ENCODE measurements around the gene CEP128.

CEP128 gene

DNA sequence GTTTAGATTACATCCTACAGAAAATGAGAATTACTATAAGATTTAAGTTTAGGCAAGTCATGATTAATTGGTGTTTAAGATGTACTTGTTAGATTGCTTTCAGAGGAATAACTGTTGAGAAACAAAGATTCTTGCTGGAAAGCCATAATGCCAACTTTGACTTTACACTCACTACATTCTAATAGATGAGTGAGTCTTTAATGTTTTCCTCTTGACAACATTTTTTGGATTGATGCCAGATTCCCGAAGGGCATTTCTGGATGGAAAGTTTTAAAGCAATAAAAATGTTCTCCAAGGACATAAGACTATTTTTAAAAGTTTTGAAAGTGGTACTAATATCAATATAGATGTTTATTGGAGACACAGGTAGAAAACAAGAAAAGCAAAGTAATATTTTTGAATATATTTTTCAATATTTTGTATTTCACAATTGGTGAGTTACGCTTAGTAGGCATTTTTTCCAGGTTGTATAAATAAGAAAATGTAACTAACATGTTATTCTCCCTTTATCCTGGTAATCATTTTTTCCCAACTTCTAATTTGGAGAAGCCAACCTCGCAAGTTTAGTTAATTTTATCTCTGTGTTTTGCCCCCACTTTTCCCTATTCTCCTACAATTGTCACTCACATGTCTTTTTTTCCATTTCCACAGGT, 307.3 kb downstream of the CEP128 start:
- DNase-seq (ENCODE audit: low spot score): no peak
- in situ Hi-C loops (cut with MboI; ENCODE audit: low sequenced_read_pairs, unreplicated experiment): no loop called here
- TF ChIP-seq, protein P1, sequence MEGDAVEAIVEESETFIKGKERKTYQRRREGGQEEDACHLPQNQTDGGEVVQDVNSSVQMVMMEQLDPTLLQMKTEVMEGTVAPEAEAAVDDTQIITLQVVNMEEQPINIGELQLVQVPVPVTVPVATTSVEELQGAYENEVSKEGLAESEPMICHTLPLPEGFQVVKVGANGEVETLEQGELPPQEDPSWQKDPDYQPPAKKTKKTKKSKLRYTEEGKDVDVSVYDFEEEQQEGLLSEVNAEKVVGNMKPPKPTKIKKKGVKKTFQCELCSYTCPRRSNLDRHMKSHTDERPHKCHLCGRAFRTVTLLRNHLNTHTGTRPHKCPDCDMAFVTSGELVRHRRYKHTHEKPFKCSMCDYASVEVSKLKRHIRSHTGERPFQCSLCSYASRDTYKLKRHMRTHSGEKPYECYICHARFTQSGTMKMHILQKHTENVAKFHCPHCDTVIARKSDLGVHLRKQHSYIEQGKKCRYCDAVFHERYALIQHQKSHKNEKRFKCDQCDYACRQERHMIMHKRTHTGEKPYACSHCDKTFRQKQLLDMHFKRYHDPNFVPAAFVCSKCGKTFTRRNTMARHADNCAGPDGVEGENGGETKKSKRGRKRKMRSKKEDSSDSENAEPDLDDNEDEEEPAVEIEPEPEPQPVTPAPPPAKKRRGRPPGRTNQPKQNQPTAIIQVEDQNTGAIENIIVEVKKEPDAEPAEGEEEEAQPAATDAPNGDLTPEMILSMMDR (IDR thresholded peaks at IDR 0.05; ENCODE audit: borderline replicate concordance, control extremely low read depth, extremely low read depth, insufficient read depth, missing control alignments): no peak

DNA sequence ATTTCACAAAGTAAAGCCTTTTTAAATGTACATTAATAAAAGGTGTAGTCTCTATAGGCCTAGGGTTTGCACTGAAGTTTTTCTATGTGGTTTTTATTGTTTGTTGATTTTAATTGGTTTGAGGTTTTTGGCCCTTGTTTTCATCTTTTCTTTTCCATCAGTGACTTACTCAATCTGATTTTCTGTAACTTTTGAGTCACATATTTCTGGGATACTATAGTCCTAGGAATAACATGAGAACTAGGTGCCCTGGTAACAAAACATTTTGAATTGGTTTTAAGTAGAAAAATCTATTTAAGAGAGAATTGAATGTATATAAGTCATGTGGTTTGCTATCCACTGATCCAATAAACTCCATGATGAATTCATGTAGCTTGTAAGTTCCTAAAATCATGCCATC, 311.9 kb downstream of the CEP128 start:
- in situ Hi-C loops (cut with MboI; ENCODE audit: low sequenced_read_pairs, unreplicated experiment): no loop called here
- TF ChIP-seq, protein P1 (IDR thresholded peaks at IDR 0.05; ENCODE audit: borderline replicate concordance, control extremely low read depth, extremely low read depth, insufficient read depth, missing control alignments): no peak
- no peak for DNase-seq (ENCODE audit: low spot score)

DNA sequence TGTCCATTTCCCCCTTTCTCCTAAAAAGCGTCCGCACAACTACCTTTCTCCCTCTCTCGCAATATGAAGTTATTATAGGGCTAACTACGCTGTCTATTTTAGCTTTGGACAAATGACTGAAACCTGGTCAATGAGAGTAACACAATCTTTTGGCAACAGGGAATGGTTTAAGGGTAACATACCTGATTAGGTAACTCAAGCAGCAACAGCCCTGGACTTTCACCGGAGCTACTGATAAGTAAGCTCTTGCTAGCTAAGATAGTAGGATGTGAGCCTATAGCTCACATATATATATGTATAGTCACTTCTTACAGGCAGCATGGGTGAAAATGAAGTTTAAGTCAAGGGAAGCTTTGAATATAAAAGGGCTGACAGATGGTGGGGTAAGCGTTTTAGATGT, 313.0 kb downstream of the CEP128 start:
- DNase-seq (ENCODE audit: low spot score): no peak
- in situ Hi-C loops (cut with MboI; ENCODE audit: low sequenced_read_pairs, unreplicated experiment): no loop called here
- TF ChIP-seq, protein P1 (IDR thresholded peaks at IDR 0.05; ENCODE audit: borderline replicate concordance, control extremely low read depth, extremely low read depth, insufficient read depth, missing control alignments): no peak

GRCh38 chr14:80627745-80628144, 313.8 kb downstream of the CEP128 start:
- TF ChIP-seq, protein P1 (IDR thresholded peaks at IDR 0.05; ENCODE audit: borderline replicate concordance, control extremely low read depth, extremely low read depth, insufficient read depth, missing control alignments): no peak
- in situ Hi-C loops (cut with MboI; ENCODE audit: low sequenced_read_pairs, unreplicated experiment): no loop called here

DNA sequence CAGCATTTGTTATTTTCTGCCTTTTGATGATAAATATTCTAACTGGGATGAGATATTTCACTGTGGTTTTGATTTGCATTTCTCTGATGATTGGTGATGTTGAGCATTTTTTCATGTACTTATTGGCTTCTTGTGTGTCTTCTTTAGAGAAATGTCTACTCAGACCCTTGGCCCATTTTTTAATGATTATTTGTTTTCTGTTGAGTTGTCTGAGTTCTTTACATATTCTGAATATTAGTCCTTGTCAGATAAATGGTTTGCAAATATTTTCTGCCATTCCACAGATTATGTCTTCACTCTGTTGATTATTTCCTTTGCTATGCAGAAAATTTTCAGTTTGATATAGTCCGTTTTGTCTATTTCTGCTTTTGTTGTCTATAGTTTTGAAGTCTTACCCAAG, 317.0 kb downstream of the CEP128 start:
- DNase-seq (ENCODE audit: low spot score): no peak
- TF ChIP-seq, protein P1 (IDR thresholded peaks at IDR 0.05; ENCODE audit: borderline replicate concordance, control extremely low read depth, extremely low read depth, insufficient read depth, missing control alignments): no peak
- in situ Hi-C loops (cut with MboI; ENCODE audit: low sequenced_read_pairs, unreplicated experiment): no loop called here

More at GRCh38 chr14:80627745-80628144, 313.8 kb downstream of the CEP128 start:
- DNase-seq (ENCODE audit: low spot score): no peak

- TF ChIP-seq, protein P1 (IDR thresholded peaks at IDR 0.05; ENCODE audit: borderline replicate concordance, control extremely low read depth, extremely low read depth, insufficient read depth, missing control alignments): no peak
- DNase-seq (ENCODE audit: low spot score): no peak
- in situ Hi-C loops (cut with MboI; ENCODE audit: low sequenced_read_pairs, unreplicated experiment): no loop called here
Observed at GRCh38 chr14:80621701-80622100, 319.8 kb downstream of the CEP128 start.
